A549 (cell line): ENCODE results near the gene BRD3OS.

Experiments
- CEBPB ChIP-seq, 2 experiments: fragments of >200 bp in 1 of 2; sonication (Bioruptor Twin) in 1 of 2; formaldehyde crosslinking in 1 of 2; IDR thresholded peaks; 2 replicates each; pipeline ENCODE4 v1.6.1; 2012 to 2016
- EP300 ChIP-seq, 2 experiments: fragments of >200 bp; sonication (Bioruptor Twin); formaldehyde crosslinking; IDR thresholded peaks; 2 replicates in 1 of 2; 3 replicates in 1 of 2; pipeline ENCODE4 v1.6.1; 2016 to 2017
- MAFK ChIP-seq: fragments of 450-650 bp; IDR thresholded peaks from 2 replicates; pipeline ENCODE4 v1.6.1; 2014; ENCODE audit not compliant: partially characterized antibody
- PHF8 ChIP-seq: fragments of 200-600 bp; sonication (generic); IDR thresholded peaks from 2 replicates; pipeline ENCODE4 v1.6.1; 2016; ENCODE audit warnings: low read depth, mild to moderate bottlenecking, antibody characterized with exemption, moderate library complexity, borderline replicate concordance
- POLR2A ChIP-seq: IDR thresholded peaks from 2 replicates; pipeline ENCODE4 v1.6.1; 2012; ENCODE audit warnings: mild to moderate bottlenecking, low read length
- RAD21 ChIP-seq, 2 experiments: fragments of >200 bp in 1 of 2; sonication (Bioruptor Twin) in 1 of 2; formaldehyde crosslinking in 1 of 2; IDR thresholded peaks in 1 of 2; conservative IDR thresholded peaks in 1 of 2; 2 replicates in 1 of 2; 3 replicates in 1 of 2; pipeline ENCODE4 v1.6.1; 2012 to 2018; ENCODE audit warnings: inconsistent platforms in 1 of 2
- RFX5 ChIP-seq: fragments of 450-650 bp; IDR thresholded peaks from 2 replicates; pipeline ENCODE4 v1.7.1; 2014; ENCODE audit warnings: antibody characterized with exemption, mild to moderate bottlenecking, moderate library complexity
- SMC3 ChIP-seq: fragments of >200 bp; sonication (Bioruptor Twin); formaldehyde crosslinking; IDR thresholded peaks from 3 replicates; pipeline ENCODE4 v1.6.1; 2018; ENCODE audit warnings: inconsistent platforms
- SREBF2 ChIP-seq: fragments of 450-650 bp; IDR thresholded peaks from 2 replicates; pipeline ENCODE4 v1.6.1; 2014; ENCODE audit warnings: mild to moderate bottlenecking, moderate library complexity
- TF ChIP-seq, protein P1 (sequence below): fragments of >200 bp; sonication (Bioruptor Twin); formaldehyde crosslinking; IDR thresholded peaks from 3 replicates; pipeline ENCODE4 v1.5.1; 2016
- TF ChIP-seq, protein P2 (sequence below): fragments of >200 bp; sonication (Bioruptor Twin); formaldehyde crosslinking; IDR thresholded peaks from 2 replicates; pipeline ENCODE4 v1.6.1; 2016

DNA sequence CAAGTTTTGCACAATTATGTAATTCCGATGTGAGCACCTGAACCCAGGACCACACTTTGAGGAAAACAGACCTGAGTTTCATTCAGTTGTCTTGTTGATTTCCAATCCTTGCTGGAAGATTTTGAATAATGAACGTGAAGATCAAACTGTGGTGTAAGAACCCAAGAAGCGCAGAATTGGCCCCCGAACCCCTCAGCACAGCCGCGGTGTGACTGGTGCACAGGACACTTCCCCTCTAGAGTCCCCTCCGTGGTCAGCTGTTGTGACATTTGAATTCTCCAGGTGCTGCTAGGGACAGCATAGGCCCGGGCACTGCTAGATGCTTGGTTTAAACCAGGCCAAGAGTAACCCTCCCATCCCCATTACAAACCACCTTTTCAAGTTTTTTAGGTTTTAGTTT lies 1.7 kb downstream of the BRD3OS start:
- no peak for TF ChIP-seq SMC3
- no peak for TF ChIP-seq MAFK
- no peak for TF ChIP-seq POLR2A
- TF ChIP-seq, protein P1, sequence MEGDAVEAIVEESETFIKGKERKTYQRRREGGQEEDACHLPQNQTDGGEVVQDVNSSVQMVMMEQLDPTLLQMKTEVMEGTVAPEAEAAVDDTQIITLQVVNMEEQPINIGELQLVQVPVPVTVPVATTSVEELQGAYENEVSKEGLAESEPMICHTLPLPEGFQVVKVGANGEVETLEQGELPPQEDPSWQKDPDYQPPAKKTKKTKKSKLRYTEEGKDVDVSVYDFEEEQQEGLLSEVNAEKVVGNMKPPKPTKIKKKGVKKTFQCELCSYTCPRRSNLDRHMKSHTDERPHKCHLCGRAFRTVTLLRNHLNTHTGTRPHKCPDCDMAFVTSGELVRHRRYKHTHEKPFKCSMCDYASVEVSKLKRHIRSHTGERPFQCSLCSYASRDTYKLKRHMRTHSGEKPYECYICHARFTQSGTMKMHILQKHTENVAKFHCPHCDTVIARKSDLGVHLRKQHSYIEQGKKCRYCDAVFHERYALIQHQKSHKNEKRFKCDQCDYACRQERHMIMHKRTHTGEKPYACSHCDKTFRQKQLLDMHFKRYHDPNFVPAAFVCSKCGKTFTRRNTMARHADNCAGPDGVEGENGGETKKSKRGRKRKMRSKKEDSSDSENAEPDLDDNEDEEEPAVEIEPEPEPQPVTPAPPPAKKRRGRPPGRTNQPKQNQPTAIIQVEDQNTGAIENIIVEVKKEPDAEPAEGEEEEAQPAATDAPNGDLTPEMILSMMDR = no peak
- TF ChIP-seq CEBPB (IDR thresholded peaks at IDR 0.05) = no peak
- TF ChIP-seq, protein P2, sequence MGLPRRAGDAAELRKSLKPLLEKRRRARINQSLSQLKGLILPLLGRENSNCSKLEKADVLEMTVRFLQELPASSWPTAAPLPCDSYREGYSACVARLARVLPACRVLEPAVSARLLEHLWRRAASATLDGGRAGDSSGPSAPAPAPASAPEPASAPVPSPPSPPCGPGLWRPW = no peak
- TF ChIP-seq RAD21 (conservative IDR thresholded peaks at IDR 0.05 in 1 of 2, IDR thresholded peaks at IDR 0.05 in 1 of 2) = no peak
- no peak for TF ChIP-seq RFX5
- no peak for TF ChIP-seq PHF8
- TF ChIP-seq EP300 (IDR thresholded peaks at IDR 0.05) = no peak
- no peak for TF ChIP-seq SREBF2
